ENCODE results near the gene PTGES2. TPM values are rescaled to one million over a fixed set of nuclear protein-coding genes. Genes with fewer than 3 reads are reported as not detected.

Gene PTGES2
- total and polyA plus RNA-seq, 9 of the 15 experiments (the other 6 are each of a cell fraction or from before 2014, with no cell fraction given), result 2.4 to 196 (median 90.1) TPM

DNA sequence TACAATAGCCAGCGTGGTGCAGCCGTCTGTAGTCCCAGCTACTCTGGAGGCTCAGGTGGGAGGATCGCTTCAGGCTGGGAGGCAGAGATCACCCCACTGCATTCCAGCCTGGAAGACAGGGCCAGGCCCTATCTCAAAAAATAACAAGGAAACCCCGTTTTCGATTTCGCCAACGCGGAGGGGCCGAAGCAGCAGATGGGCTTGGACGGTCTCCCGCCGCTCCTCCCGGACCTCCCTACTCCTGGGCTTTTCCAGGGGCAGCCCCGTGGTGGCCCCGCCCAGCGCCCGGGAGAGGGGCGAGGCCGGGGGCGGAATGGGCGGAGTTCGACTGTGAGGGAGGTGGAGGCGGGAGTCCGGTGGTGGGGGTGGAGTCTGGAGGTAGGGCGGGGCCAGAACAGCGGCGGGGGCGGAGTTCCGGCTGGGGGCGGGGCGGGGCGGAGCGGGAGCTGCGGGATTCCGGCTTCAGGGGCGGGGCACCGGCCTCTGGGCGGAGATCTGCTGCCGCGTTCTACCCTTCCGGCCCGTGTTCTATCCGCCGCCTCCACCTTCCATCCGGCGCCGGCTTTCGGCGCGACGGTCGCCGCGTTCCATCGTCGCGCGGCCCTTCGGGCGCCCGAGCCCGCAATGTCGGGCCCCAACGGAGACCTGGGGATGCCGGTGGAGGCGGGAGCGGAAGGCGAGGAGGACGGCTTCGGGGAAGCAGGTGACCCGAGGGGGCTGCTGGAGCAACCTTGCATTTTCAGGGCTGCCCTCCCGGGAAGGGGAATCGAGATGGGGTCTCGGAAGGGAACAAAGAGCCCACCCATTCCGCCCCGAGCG is 32.5 kb upstream of the PTGES2 start, which contains the start of gene BBLN (continued):
- TF ChIP-seq FOXJ2 (tag; IDR thresholded peaks at IDR 0.05), result peak; percentile 51; the same call in 1 of the 2 replicates
- TF ChIP-seq TAF7 (tag; IDR thresholded peaks at IDR 0.05), result peak; percentile 82; the same call in 1 of the 2 replicates
- 0 out of 2 replicates have a peak, but pooled peaks have one; percentile 42 for TF ChIP-seq GABPB2 (CRISPR knock-in tag; conservative IDR thresholded peaks at IDR 0.05)
- TF ChIP-seq, protein P1, sequence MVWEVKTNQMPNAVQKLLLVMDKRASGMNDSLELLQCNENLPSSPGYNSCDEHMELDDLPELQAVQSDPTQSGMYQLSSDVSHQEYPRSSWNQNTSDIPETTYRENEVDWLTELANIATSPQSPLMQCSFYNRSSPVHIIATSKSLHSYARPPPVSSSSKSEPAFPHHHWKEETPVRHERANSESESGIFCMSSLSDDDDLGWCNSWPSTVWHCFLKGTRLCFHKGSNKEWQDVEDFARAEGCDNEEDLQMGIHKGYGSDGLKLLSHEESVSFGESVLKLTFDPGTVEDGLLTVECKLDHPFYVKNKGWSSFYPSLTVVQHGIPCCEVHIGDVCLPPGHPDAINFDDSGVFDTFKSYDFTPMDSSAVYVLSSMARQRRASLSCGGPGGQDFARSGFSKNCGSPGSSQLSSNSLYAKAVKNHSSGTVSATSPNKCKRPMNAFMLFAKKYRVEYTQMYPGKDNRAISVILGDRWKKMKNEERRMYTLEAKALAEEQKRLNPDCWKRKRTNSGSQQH (CRISPR knock-in tag; IDR thresholded peaks at IDR 0.05), result peak; percentile 47; the same call in 1 of the 2 replicates
- TF ChIP-seq, protein P2, sequence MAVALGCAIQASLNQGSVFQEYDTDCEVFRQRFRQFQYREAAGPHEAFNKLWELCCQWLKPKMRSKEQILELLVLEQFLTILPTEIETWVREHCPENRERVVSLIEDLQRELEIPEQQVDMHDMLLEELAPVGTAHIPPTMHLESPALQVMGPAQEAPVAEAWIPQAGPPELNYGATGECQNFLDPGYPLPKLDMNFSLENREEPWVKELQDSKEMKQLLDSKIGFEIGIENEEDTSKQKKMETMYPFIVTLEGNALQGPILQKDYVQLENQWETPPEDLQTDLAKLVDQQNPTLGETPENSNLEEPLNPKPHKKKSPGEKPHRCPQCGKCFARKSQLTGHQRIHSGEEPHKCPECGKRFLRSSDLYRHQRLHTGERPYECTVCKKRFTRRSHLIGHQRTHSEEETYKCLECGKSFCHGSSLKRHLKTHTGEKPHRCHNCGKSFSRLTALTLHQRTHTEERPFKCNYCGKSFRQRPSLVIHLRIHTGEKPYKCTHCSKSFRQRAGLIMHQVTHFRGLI (CRISPR knock-in tag; IDR thresholded peaks at IDR 0.05), result no peak
- TF ChIP-seq, protein P3, sequence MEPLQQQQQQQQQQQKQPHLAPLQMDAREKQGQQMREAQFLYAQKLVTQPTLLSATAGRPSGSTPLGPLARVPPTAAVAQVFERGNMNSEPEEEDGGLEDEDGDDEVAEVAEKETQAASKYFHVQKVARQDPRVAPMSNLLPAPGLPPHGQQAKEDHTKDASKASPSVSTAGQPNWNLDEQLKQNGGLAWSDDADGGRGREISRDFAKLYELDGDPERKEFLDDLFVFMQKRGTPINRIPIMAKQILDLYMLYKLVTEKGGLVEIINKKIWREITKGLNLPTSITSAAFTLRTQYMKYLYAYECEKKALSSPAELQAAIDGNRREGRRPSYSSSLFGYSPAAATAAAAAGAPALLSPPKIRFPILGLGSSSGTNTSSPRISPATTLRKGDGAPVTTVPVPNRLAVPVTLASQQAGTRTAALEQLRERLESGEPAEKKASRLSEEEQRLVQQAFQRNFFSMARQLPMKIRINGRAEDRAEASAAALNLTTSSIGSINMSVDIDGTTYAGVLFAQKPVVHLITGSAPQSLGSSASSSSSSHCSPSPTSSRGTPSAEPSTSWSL (CRISPR knock-in tag; IDR thresholded peaks at IDR 0.05; ENCODE audit: borderline replicate concordance), result peak; percentile 81; the same call in 1 of the 2 replicates
- no peak for TF ChIP-seq PRPF4 (IDR thresholded peaks at IDR 0.05; ENCODE audit: insufficient read depth, low read depth, low read length, poor library complexity, severe bottlenecking)
- no peak for TF ChIP-seq CTBP1 (IDR thresholded peaks at IDR 0.05; ENCODE audit: borderline replicate concordance)
- no peak for TF ChIP-seq ZNF133 (CRISPR knock-in tag; IDR thresholded peaks at IDR 0.05)
- TF ChIP-seq, protein P4, sequence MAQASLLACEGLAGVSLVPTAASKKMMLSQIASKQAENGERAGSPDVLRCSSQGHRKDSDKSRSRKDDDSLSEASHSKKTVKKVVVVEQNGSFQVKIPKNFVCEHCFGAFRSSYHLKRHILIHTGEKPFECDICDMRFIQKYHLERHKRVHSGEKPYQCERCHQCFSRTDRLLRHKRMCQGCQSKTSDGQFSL (CRISPR knock-in tag; IDR thresholded peaks at IDR 0.05), result no peak
- TF ChIP-seq, protein P4 (tag; IDR thresholded peaks at IDR 0.05), result no peak
- peak; percentile 73; the same call in 1 of the 2 replicates for TF ChIP-seq HIVEP1 (CRISPR knock-in tag; IDR thresholded peaks at IDR 0.05)
- TF ChIP-seq JUND (IDR thresholded peaks at IDR 0.05; ENCODE audit: borderline replicate concordance, low read depth, low read length), result peak; percentile 70
- no peak; the same call in 1 of the 3 replicates for TF ChIP-seq JUND (tag; IDR thresholded peaks at IDR 0.05; ENCODE audit: borderline replicate concordance, low read depth, low read length)
- peak; percentile 73 for TF ChIP-seq SAP30 (IDR thresholded peaks at IDR 0.05; ENCODE audit: borderline replicate concordance, insufficient read depth, low read depth, low read length, poor library complexity, severe bottlenecking)
- no peak for TF ChIP-seq NFYB (IDR thresholded peaks at IDR 0.05; ENCODE audit: extremely low read depth, insufficient read length)
- TF ChIP-seq CAMTA2 (CRISPR knock-in tag; conservative IDR thresholded peaks at IDR 0.05), result no peak; the same call in 1 of the 2 replicates
- no peak for TF ChIP-seq ZNF398 (CRISPR knock-in tag; IDR thresholded peaks at IDR 0.05)
- peak; percentile 31 for TF ChIP-seq HNRNPK (IDR thresholded peaks at IDR 0.05; ENCODE audit: low read depth, low read length, poor library complexity, severe bottlenecking)
